ENCODE results near the gene CGN.

CGN gene

DNA sequence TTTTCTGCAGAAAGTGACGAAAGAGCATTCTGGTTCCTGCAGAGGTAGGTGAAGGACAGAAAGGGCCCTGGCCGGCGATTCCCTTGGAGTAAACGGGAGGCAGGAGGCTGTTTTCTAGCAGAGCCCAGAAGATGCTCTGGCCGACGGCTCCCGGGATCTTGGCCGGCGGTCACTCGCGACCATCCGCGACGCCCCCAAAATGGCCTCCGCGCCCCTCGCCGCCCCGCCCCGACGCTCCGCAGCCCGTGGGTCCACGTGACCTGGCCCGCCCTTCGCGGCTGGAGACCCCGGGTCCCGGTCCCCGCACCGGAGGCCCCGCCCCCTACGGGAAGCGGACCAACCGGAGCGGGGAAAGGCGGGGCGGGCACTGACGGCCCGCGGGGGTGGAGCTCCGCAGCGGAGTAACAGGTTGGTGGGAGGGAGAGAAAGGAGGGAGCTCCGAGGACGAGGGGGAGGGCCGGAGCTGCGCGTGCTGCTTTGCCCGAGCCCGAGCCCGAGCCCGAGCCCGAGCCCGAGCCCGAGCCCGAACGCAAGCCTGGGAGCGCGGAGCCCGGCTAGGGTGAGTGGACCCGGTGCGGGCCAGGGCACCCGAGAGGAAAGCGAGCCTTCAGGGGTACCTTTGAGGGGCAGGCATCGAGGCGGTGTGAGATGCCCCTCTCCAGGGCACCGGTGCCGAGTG is at the start of gene CGN:
Gene CGN (plus strand): TSS at position 431 of the 679 bp plus-strand sequence. CDS start 7,133 bp downstream, outside the sequence.
- peak; percentile 96 for DNase-seq

GRCh38 chr1:151461694-151462093 is 49.5 kb upstream of the CGN start:
- DNase-seq, result no peak

- no peak for DNase-seq
Observed at GRCh38 chr1:151465026-151465425, 46.2 kb upstream of the CGN start.

- DNase-seq, result no peak
Observed at GRCh38 chr1:151472856-151473731, 38.1 kb upstream of the CGN start.

GRCh38 chr1:151474745-151475144 is 36.4 kb upstream of the CGN start:
- no peak for DNase-seq

- no peak for DNase-seq
Observed at GRCh38 chr1:151475175-151475574, 36.0 kb upstream of the CGN start.

DNA sequence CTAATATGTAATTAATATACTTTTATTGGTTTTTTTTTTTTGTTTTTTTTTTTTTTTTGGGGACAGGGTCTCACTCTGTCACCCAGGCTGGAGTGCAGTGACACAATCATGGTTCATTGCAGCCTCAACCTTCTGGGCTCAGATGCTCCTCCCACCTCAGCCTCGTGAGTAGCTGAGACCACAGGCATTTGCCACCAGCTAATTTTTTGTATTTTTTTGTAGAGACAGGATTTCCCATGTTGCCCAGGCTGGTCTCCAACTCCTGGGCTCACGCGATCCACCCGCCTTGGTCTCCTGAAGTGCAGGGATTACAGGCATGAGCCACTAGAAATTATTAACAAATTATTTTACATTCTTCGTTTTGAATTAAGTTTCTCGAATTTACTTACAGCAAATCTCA is 35.1 kb upstream of the CGN start:
- DNase-seq, result no peak

DNA sequence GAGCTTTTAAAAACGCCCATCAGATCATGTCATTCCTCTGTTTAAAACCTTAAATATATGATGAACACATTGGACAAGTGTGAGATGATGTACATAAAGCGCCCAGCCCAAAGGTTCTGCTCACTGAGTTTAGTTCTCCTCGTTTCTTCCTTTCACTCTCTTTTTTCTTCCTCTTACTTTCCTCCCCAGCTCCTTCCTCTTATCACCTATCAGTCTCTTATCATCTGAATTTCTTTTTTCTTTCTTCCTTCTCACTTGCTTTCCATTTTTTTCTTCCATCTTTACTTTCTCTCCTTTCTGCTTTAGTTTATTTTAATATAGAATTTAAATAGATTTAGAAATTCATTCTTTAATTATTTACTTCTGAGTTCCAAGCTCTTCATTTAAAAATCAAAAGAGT is 34.1 kb upstream of the CGN start:
- no peak for DNase-seq

- no peak for DNase-seq
Observed at GRCh38 chr1:151478140-151478812, 32.9 kb upstream of the CGN start.

- no peak for DNase-seq
Observed at GRCh38 chr1:151478923-151479322, 32.3 kb upstream of the CGN start.

- DNase-seq, result no peak
Observed at GRCh38 chr1:151479462-151479861, 31.7 kb upstream of the CGN start.

DNA sequence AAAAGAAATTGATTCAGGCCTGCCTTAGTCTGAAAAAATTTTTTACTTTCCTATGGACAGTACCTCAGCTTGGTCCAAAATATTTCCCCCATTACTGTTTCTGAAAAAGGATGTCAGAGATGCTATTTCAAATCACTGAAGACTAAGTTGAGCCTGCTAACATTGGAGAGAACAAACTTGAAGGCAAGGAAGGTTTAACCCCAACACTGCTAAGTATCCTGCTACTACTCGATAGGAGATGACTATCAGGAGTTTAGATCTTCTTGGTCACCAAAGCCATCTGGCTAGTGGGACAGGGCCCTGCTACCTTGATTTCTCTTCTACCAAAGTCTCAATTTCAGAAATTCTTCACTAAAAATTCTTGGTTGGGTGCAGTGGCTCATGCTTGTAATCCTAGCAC is 29.2 kb upstream of the CGN start:
- no peak for DNase-seq

DNA sequence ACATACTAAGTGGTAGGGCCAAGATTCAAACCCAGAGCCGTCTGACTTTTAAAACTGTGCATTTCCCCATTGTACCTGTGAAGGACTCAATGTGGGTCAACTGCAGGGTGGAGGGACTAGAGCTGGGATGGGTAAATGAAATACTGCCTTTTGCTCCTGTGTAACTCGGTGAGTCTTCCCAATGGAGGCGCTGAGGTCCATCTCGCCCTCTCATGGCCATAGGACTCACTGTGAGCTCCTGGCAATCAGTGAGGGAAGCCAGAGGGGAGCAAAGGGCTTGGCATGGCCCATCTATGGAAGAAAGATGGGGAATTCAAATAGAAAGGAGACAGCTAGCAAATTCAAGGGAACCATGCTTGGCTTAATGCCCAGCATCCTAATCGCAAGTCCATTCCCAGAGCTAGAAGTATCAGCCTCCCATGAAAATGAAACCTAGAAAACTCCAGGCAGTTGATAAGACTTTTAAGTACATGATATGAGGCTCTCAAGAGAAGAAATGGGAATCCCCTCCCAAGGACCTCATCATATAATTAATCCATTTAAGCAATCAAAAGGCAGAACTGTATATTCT is 25.4 kb upstream of the CGN start:
- DNase-seq, result no peak

- DNase-seq, result no peak
Observed at GRCh38 chr1:151486557-151486956, 24.6 kb upstream of the CGN start.

GRCh38 chr1:151491641-151492040 is 19.5 kb upstream of the CGN start:
- DNase-seq, result no peak

GRCh38 chr1:151492120-151492519 is 19.1 kb upstream of the CGN start:
- no peak for DNase-seq

- no peak for DNase-seq
Observed at GRCh38 chr1:151493042-151493441, 18.1 kb upstream of the CGN start.

- DNase-seq, result peak; percentile 62
Observed at GRCh38 chr1:151494741-151495281, 16.4 kb upstream of the CGN start.

GRCh38 chr1:151495316-151495715 is 15.9 kb upstream of the CGN start:
- no peak for DNase-seq

GRCh38 chr1:151499365-151499764 is 11.8 kb upstream of the CGN start:
- DNase-seq, result no peak

GRCh38 chr1:151499930-151500329 is 11.3 kb upstream of the CGN start:
- DNase-seq, result no peak

DNA sequence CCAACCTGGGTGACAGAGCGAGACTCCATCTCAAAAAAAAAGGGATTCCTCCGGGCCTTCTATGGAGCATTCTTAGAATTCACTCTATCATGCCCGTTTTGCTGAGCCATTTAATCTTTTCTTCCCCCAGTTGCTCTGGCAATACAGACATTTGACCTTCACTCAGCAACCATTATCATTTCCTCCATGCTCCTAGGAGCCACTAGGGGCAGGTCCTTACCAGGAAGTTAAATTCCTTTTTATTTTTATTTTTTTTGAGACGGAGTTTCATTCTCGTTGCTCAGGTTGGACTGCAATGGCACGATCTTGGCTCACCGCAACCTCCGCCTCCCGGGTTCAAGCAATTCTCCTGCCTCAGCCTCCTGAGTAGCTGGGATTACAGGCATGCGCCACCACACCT is 9.7 kb upstream of the CGN start:
- DNase-seq, result no peak

DNA sequence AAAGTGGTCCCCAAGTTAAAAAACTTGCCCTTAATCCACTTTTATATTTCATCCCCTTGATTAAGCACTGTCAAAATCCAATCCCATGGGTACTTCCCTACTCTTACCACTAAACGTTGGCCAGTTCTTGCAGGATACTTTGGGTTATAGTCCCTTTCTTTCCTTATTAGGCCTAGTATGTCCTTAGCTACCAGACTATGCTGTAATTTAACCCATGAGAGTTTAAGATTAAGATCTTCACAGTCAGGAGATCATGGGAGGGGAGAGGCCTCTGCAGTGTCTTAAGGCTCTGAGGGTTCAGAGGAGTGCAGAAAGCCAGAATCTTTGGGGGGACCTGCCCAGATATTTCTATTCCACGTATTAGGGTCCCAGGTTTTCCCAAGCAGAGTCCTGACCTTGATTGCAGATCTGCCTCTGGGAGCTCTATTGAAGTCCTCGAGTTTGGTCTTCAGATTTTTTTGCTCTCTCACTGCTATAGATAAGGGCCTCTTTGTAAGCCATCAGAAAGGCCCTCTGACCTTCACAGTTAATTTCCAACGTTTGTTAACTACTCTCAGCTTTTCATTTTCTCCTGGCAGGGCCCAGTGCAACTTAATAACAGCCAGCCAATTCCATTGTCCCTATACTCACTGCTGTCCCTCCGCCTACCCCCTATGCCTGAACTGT is 9.0 kb upstream of the CGN start:
- DNase-seq, result no peak

Data from NCI-H2171 (cell line).